H1 (cell line): ENCODE measurements around the gene TASOR2. TPM values are rescaled to one million over a fixed set of nuclear protein-coding genes. Genes with fewer than 3 reads are reported as not detected.

Experiments used
- CTCF ChIA-PET: fragments of 300-600 bp; sonication (Branson Sonifier 250); formaldehyde crosslinking; loops from one replicate; lab custom pipeline; 2021; ENCODE audit not compliant: partially characterized antibody; lab: Charles Lee
- POLR2A ChIA-PET: fragments of 300-600 bp; sonication (Branson Sonifier 250); formaldehyde crosslinking; loops from one replicate; lab custom pipeline; 2021; ENCODE audit warnings: inconsistent platforms; ENCODE audit not compliant: partially characterized antibody; lab: Charles Lee
- DNase-seq, 2 experiments: peaks; one replicate each; pipeline versions ENCODE4 v3.0.0 to v3.0.0-alpha.2; 2010 to 2022; ENCODE audit warnings: low spot score in 2 of 2, low read depth in 1 of 2, mixed read lengths in 1 of 2
- FAIRE-seq: peaks from 2 replicates; lab custom pipeline; 2011; peaks lifted over from hg19 to GRCh38; lab: Jason Lieb, UNC
- H2AFZ ChIP-seq: 2 replicates; pipeline ENCODE4 v1.8.1; 2012; ENCODE audit warnings: low read length, inconsistent platforms
- H2AK5ac ChIP-seq: 2 replicates; pipeline ENCODE4 v1.6.1; 2013; ENCODE audit warnings: low read depth, low read length
- H2BK120ac ChIP-seq: replicated peaks from 2 replicates; pipeline ENCODE3; 2013; ENCODE audit warnings: low read depth, low read length, inconsistent platforms
- H2BK12ac ChIP-seq: 2 replicates; pipeline ENCODE4 v1.6.1; 2013; ENCODE audit warnings: low read depth, low read length
- H2BK15ac ChIP-seq: 2 replicates; pipeline ENCODE4 v1.6.1; 2013; ENCODE audit warnings: low read length
- H2BK20ac ChIP-seq: 2 replicates; pipeline ENCODE4 v1.6.1; 2013; ENCODE audit warnings: low read length
- H2BK5ac ChIP-seq: 2 replicates; pipeline ENCODE4 v1.6.1; 2013; ENCODE audit warnings: low read depth, low read length
- H3K14ac ChIP-seq: 2 replicates; pipeline ENCODE4 v1.6.1; 2013; ENCODE audit warnings: inconsistent platforms; ENCODE audit not compliant: insufficient read length
- H3K18ac ChIP-seq: 2 replicates; pipeline ENCODE4 v1.6.1; 2013; ENCODE audit warnings: low read length; ENCODE audit errors: extremely low read depth
- H3K23ac ChIP-seq: 2 replicates; pipeline ENCODE4 v1.6.1; 2013; ENCODE audit warnings: inconsistent platforms; ENCODE audit not compliant: insufficient read length
- H3K23me2 ChIP-seq: 2 replicates; pipeline ENCODE4 v1.6.1; 2013; ENCODE audit warnings: low read depth, low read length
- H3K27ac ChIP-seq: 2 replicates; pipeline ENCODE4 v1.6.1; 2011; ENCODE audit warnings: low read depth, low read length, inconsistent platforms
- H3K27me3 ChIP-seq, 4 experiments: replicated peaks in 1 of 4; 1 replicate in 1 of 4; 2 replicates in 3 of 4; pipeline versions ENCODE4 v1.6.1 to v1.8.1; 2011 to 2013; ENCODE audit warnings: low read length in 3 of 4, mild to moderate bottlenecking in 3 of 4, inconsistent platforms in 2 of 4, mixed read lengths in 2 of 4, moderate library complexity in 1 of 4; ENCODE audit not compliant: control insufficient read depth in 3 of 4, insufficient read depth in 3 of 4; ENCODE audit errors: extremely low read depth in 1 of 4
- H3K36me3 ChIP-seq, 4 experiments: 2 replicates each; pipeline versions ENCODE4 v1.6.1 to v1.8.1; 2011 to 2013; ENCODE audit warnings: mild to moderate bottlenecking in 4 of 4, low read length in 3 of 4, moderate library complexity in 2 of 4, control low read depth in 1 of 4, inconsistent platforms in 1 of 4; ENCODE audit not compliant: insufficient read depth in 4 of 4, control insufficient read depth in 2 of 4
- H3K4ac ChIP-seq: replicated peaks from 2 replicates; pipeline ENCODE3; 2013; ENCODE audit warnings: low read length, low read depth, mixed read lengths, inconsistent platforms; ENCODE audit not compliant: insufficient read length
- H3K4me1 ChIP-seq, 4 experiments: replicated peaks in 1 of 4; 1 replicate in 1 of 4; 2 replicates in 3 of 4; pipeline versions ENCODE4 v1.6.1 to v1.8.1; 2011 to 2013; ENCODE audit warnings: low read length in 3 of 4, inconsistent platforms in 2 of 4, mixed read lengths in 1 of 4; ENCODE audit not compliant: insufficient read depth in 4 of 4, control insufficient read depth in 3 of 4
- H3K4me2 ChIP-seq, 2 experiments: 2 replicates each; pipeline versions ENCODE4 v1.6.1 to v1.8.1; 2011 to 2013; ENCODE audit warnings: low read depth in 2 of 2, low read length in 2 of 2, control low read depth in 1 of 2, inconsistent platforms in 1 of 2, mild to moderate bottlenecking in 1 of 2; ENCODE audit not compliant: insufficient read depth in 1 of 2
- H3K4me3 ChIP-seq, 4 experiments: fragments of 200-600, 300-600 bp in 1 of 4; sonication (generic), shearing (Covaris generic), sonication (Bioruptor Twin) in 1 of 4; 2 replicates each; pipeline versions ENCODE4 v1.5.1 to v1.8.1; 2011 to 2016; ENCODE audit warnings: low read length in 4 of 4, low read depth in 3 of 4, control low read depth in 2 of 4, inconsistent platforms in 2 of 4, mild to moderate bottlenecking in 2 of 4, mixed read lengths in 1 of 4, moderate library complexity in 1 of 4; ENCODE audit not compliant: insufficient read depth in 2 of 4; ENCODE audit errors: extremely low read depth in 1 of 4
- H3K56ac ChIP-seq: replicated peaks from 2 replicates; pipeline ENCODE3; 2013; ENCODE audit warnings: low read depth, mild to moderate bottlenecking, mixed read lengths, low read length, inconsistent platforms; ENCODE audit not compliant: insufficient read length
- H3K79me1 ChIP-seq: 2 replicates; pipeline ENCODE4 v1.6.1; 2013; ENCODE audit warnings: low read depth, low read length, control low read depth
- H3K79me2 ChIP-seq, 2 experiments: 2 replicates each; pipeline versions ENCODE4 v1.6.1 to v1.8.1; 2012 to 2013; ENCODE audit warnings: low read length in 2 of 2, mild to moderate bottlenecking in 2 of 2, inconsistent platforms in 1 of 2; ENCODE audit not compliant: insufficient read depth in 2 of 2, control insufficient read depth in 1 of 2
- H3K9ac ChIP-seq, 4 experiments: replicated peaks in 1 of 4; 1 replicate in 1 of 4; 2 replicates in 3 of 4; pipeline versions ENCODE4 v1.6.1 to v1.8.1; 2011 to 2013; ENCODE audit warnings: low read depth in 3 of 4, low read length in 3 of 4, control low read depth in 2 of 4, mild to moderate bottlenecking in 2 of 4, moderate library complexity in 2 of 4, inconsistent platforms in 1 of 4; ENCODE audit errors: extremely low read depth in 1 of 4
- H3K9me3 ChIP-seq, 2 experiments: 2 replicates each; pipeline versions ENCODE4 v1.6.1 to v1.8.1; 2012 to 2013; ENCODE audit warnings: mild to moderate bottlenecking in 2 of 2, moderate library complexity in 2 of 2, control low read depth in 1 of 2, inconsistent platforms in 1 of 2, low read depth in 1 of 2, low read length in 1 of 2, mixed read lengths in 1 of 2; ENCODE audit not compliant: insufficient read depth in 2 of 2
- H4K20me1 ChIP-seq, 2 experiments: replicated peaks in 1 of 2; 2 replicates each; pipeline versions ENCODE3 to v1.8.1; 2011 to 2013; ENCODE audit warnings: inconsistent platforms in 2 of 2, low read length in 2 of 2, mild to moderate bottlenecking in 1 of 2; ENCODE audit not compliant: insufficient read depth in 2 of 2, control insufficient read depth in 1 of 2
- H4K5ac ChIP-seq: 2 replicates; pipeline ENCODE4 v1.6.1; 2013; ENCODE audit warnings: low read length, low read depth, mixed read lengths, inconsistent platforms; ENCODE audit not compliant: insufficient read length
- H4K8ac ChIP-seq: 2 replicates; pipeline ENCODE4 v1.8.0; 2013; ENCODE audit warnings: mild to moderate bottlenecking, moderate library complexity, low read length, inconsistent platforms; ENCODE audit not compliant: insufficient read depth; ENCODE audit errors: extremely low read depth
- H4K91ac ChIP-seq: replicated peaks from 2 replicates; pipeline ENCODE3; 2013; ENCODE audit warnings: low read length, mixed read lengths, inconsistent platforms; ENCODE audit not compliant: insufficient read length
- BRCA1 ChIP-seq: IDR thresholded peaks from 2 replicates; pipeline ENCODE4 v1.6.1; 2012; ENCODE audit warnings: low read depth, low read length, improper control_type of control experiment
- WGBS, 2 experiments: shearing (Covaris generic) in 1 of 2; methylation state at CpG; one replicate each; pipeline versions ENCODE4 v1.1.6 to v1.1.7; 2013 to 2015; ENCODE audit warnings: low lambda C conversion rate in 2 of 2, mixed read lengths in 2 of 2, inconsistent platforms in 1 of 2, low coverage in 1 of 2, missing lambda C conversion rate in 1 of 2; ENCODE audit not compliant: insufficient replicate concordance in 2 of 2, insufficient coverage in 1 of 2, insufficient read length in 1 of 2; ENCODE audit errors: extremely low coverage in 1 of 2, missing lambda C conversion rate in 1 of 2; 5-methylcytosine and 5-hydroxymethylcytosine counted together
- polyA plus RNA-seq, 7 experiments: library from polyadenylated mRNA; depleted of rRNA in 3 of 7; stranded (reverse) in 5 of 7; unstranded in 2 of 7; fragments of >200 nt in 5 of 7; fragments of 200-250 nt in 2 of 7; gene quantifications; 1 replicate in 5 of 7; 2 replicates in 1 of 7; 4 replicates in 1 of 7; pipeline versions ENCODE4 v1.2.1 to v1.2.3, GENCODE V29; 2011 to 2013; ENCODE audit warnings: missing spikeins in 2 of 7, mixed read lengths in 2 of 7
- total RNA-seq: library from RNA; stranded (reverse); fragmentation: NEBNext Ultra II Directional; extraction: Animal tissue kit (Norgen Biotek cat#: 25700); gene quantifications from 2 replicates; pipeline ENCODE4 v1.2.1, GENCODE V29; 2021

The TASOR2 gene
- total and polyA plus RNA-seq, 2 of the 8 experiments (the other 6 are each of a cell fraction or from before 2014, with no cell fraction given): 13.1 to 74.9 TPM

DNA sequence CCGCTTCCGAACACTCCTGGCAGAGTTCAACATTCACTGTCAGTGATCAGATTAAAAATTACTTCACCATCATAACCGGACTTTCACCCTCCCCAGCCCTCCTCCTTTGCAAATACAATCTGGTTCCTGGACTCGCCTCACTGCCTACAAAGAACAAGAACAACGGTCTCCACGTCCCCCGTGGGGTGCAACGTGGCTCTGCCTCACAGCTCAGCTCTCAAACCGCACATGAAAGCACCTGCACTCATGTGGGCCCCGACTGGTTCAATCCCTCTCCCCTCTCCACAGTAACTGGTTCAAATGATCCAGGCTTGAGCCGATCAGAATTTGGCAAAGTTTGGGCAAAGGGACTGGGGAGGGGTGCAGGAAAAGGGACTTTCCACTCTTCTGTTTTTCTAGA is 39.3 kb upstream of the TASOR2 start:
- DNase-seq (no peak), FAIRE-seq (no peak)
- Histone ChIP-seq H3K4me3 (no peak overlapping the region), H3K27me3 (no peaks in the 10 kb centered on the region), H3K9ac (no peak overlapping the region; a peak in 1 of 7 replicates), H2AFZ (no peak overlapping the region), H3K4ac (no peak overlapping the region), H3K79me1 (peaks cover 3% of the 10 kb centered on the region; the same call in 1 of the 2 replicates), H4K91ac (no peak overlapping the region), H4K8ac (no peak overlapping the region), H4K5ac (no peak overlapping the region), H3K23ac (no peak overlapping the region), H3K4me1 (no peaks in the 10 kb centered on the region; a peak in 1 of 7 replicates), H3K14ac (no peak overlapping the region), H2BK120ac (no peak overlapping the region), H2BK15ac (no peak overlapping the region), H2AK5ac (no peak overlapping the region), H2BK12ac (no peak overlapping the region), H2BK20ac (no peak overlapping the region), H2BK5ac (no peak overlapping the region), H3K4me2 (no peak overlapping the region), H3K23me2 (no peaks in the 10 kb centered on the region), H3K56ac (no peak overlapping the region), H3K36me3 (peaks cover 0 to 19% (median 8%) of the 10 kb centered on the region in 4 experiments; a peak in 5 of 8 replicates), H4K20me1 (no peaks in the 10 kb centered on the region), H3K79me2 (no peaks in the 10 kb centered on the region), H3K18ac (no peak overlapping the region), H3K27ac (no peak overlapping the region), H3K9me3 (no peaks in the 10 kb centered on the region)
- CTCF ChIA-PET: interaction anchor here (2.9 to 5.2 kb wide), 2 partner anchors 15 to 22 kb away, joined by 8 to 41 read pairs; no protein-coding TSS in a partner anchor
- WGBS, 2 experiments: 81% methylated on average over 11 of the region's 11 CpGs; no CpG with 5 or more reads in 1 of the 2 experiments
- POLR2A ChIA-PET: no interaction called here
- no peak for TF ChIP-seq BRCA1
